Transverse colon (tissue), 4 donors: ENCODE results near the gene SBNO2. TPM values are rescaled to one million over a fixed set of nuclear protein-coding genes. Genes with fewer than 3 reads are reported as not detected.
A peak's percentile ranks its signal among the peaks of the same experiment; 100 is the strongest.

ENCODE experiments used
- DNase-seq: peaks from one replicate; pipeline ENCODE4 v3.0.0-alpha.2; 2019
- H3K27ac ChIP-seq, 4 donors: fragments of 200-600 bp; sonication (generic); 2 replicates each; pipeline ENCODE4 v1.5.1; 2016 to 2018; ENCODE audit warnings: inconsistent platforms in 4 of 4
- H3K27me3 ChIP-seq: fragments of 200-600 bp; sonication (generic); 2 replicates; pipeline ENCODE4 v1.5.1; 2017; ENCODE audit warnings: inconsistent platforms
- H3K36me3 ChIP-seq, 4 donors: fragments of 200-600 bp; sonication (generic); 2 replicates each; pipeline ENCODE4 v1.5.1; 2017 to 2019; ENCODE audit warnings: inconsistent platforms in 4 of 4
- H3K4me1 ChIP-seq, 4 donors: fragments of 200-600 bp; sonication (generic); 2 replicates each; pipeline ENCODE4 v1.5.1; 2017 to 2020; ENCODE audit warnings: inconsistent platforms in 4 of 4
- H3K4me3 ChIP-seq, 4 donors: fragments of 200-600 bp; sonication (generic); 1 replicate in 1 of 4; 2 replicates in 3 of 4; pipeline versions ENCODE4 v1.5.1 to v1.6.1; 2017 to 2019; ENCODE audit warnings: inconsistent platforms in 4 of 4
- H3K9me3 ChIP-seq, 2 donors: fragments of 200-600 bp; sonication (generic); 2 replicates each; pipeline ENCODE4 v1.5.1; 2017 to 2019; ENCODE audit warnings: inconsistent platforms in 2 of 2
- CTCF ChIP-seq, 5 experiments: fragments of 200-600 bp in 3 of 5; fragments of 450-650 bp in 2 of 5; sonication (generic) in 3 of 5; IDR thresholded peaks; 1 replicate in 2 of 5; 2 replicates in 3 of 5; pipeline ENCODE4 v1.5.1; 2016 to 2017; ENCODE audit warnings: antibody characterized with exemption in 5 of 5, inconsistent platforms in 3 of 5, mild to moderate bottlenecking in 2 of 5, moderate library complexity in 1 of 5
- EP300 ChIP-seq: sonication (generic); formaldehyde crosslinking; IDR thresholded peaks from one replicate; pipeline ENCODE4 v1.6.1; 2017; ENCODE audit warnings: antibody characterized with exemption, low read depth
- POLR2A ChIP-seq: fragments of 450-650 bp; IDR thresholded peaks from one replicate; pipeline ENCODE4 v1.6.1; 2016; ENCODE audit warnings: antibody characterized with exemption, mild to moderate bottlenecking, moderate library complexity
- POLR2AphosphoS5 ChIP-seq, 3 donors: sonication (generic); formaldehyde crosslinking; IDR thresholded peaks; one replicate each; pipeline ENCODE4 v1.6.1; 2016; ENCODE audit warnings: antibody characterized with exemption in 3 of 3
- WGBS, 2 donors: methylation state at CpG; one replicate each; pipeline ENCODE4 v1.1.5; 2018; ENCODE audit warnings: low coverage in 1 of 2; 5-methylcytosine and 5-hydroxymethylcytosine counted together
- in situ Hi-C, 4 donors: fragments of 200-750 bp; cut with MboI; loops; one replicate each; pipeline versions ENCODE4 v1.15.0 to v1.15.1; 2017; ENCODE audit warnings: low sequenced_read_pairs in 3 of 4, low pct_ligation_motif_present in 1 of 4, low pct_unique_long_range_greater_than_20kb in 1 of 4
- intact Hi-C: fragments of 100-400 bp; cut with DNase I; formaldehyde crosslinking; loops from one replicate; pipeline ENCODE4 v1.15.1; 2023; ENCODE audit warnings: low total_unique reads
- total RNA-seq, 4 donors: library from RNA; depleted of rRNA; stranded (reverse); fragments of >200 nt; gene quantifications; one replicate each; pipeline ENCODE4 v1.1.0, GENCODE V29; 2016

Gene SBNO2
- total RNA-seq, 4 donors from 2014 or later = 34.5 to 142 (median 48.3) TPM

GRCh38 chr19:1132552-1133383 is 41.3 kb downstream of the SBNO2 start:
- peak; percentile 47 for DNase-seq
- H3K27me3 ChIP-seq = no peaks in the 10 kb centered on the region
- H3K36me3 ChIP-seq = no peaks in the 10 kb centered on the region
- intact Hi-C loops (no loop called here), in situ Hi-C loops (no loop called here)
- H3K9me3 ChIP-seq = no peaks in the 10 kb centered on the region
- peak overlapping the region; percentile 62 to 81 (median 72) for H3K4me3 ChIP-seq
- no peak for TF ChIP-seq POLR2A
- TF ChIP-seq EP300 = no peak
- TF ChIP-seq CTCF (IDR thresholded peaks at IDR 0.05) = no peak
- no peak for TF ChIP-seq POLR2AphosphoS5 (IDR thresholded peaks at IDR 0.05)
- WGBS, 2 donors = 60% methylated on average over 36 of the region's 48 CpGs; no CpG with 5 or more reads in 1 of the 2 donors
- peak overlapping the region; percentile 93 to 98 (median 95) for H3K27ac ChIP-seq
- H3K4me1 ChIP-seq = peaks cover 30 to 81% (median 59%) of the 10 kb centered on the region in 4 donors

- intact Hi-C loops (no loop called here), in situ Hi-C loops (no loop called here)
- Histone ChIP-seq H3K4me3 (peak overlapping the region; percentile 62 to 81 (median 72)), H3K9me3 (no peaks in the 10 kb centered on the region), H3K27me3 (no peaks in the 10 kb centered on the region), H3K27ac (peak overlapping the region; percentile 93 to 98 (median 95)), H3K36me3 (peaks cover 0 to 3% (median 0%) of the 10 kb centered on the region in 4 donors), H3K4me1 (peaks cover 30 to 80% (median 58%) of the 10 kb centered on the region in 4 donors)
- TF ChIP-seq POLR2AphosphoS5 (IDR thresholded peaks at IDR 0.05) (peak; percentile 77 to 89 (median 82)), POLR2A (peak; percentile 64), EP300 (peak; percentile 95), CTCF (IDR thresholded peaks at IDR 0.05) (peak in 4 of 5 experiments; percentile 9 to 19 (median 14))
- DNase-seq = peak; percentile 93
- whole genome bisulfite sequencing, 2 donors = 0% methylated on average over 48 of the region's 64 CpGs; no CpG with 5 or more reads in 1 of the 2 donors
Measured at GRCh38 chr19:1131718-1132551, 42.1 kb downstream of the SBNO2 start.

- intact Hi-C loops (no loop called here), in situ Hi-C loops (no loop called here)
- H3K27me3 ChIP-seq = no peaks in the 10 kb centered on the region
- no peaks in the 10 kb centered on the region for H3K9me3 ChIP-seq
- DNase-seq = peak; percentile 70
- peaks cover 21 to 71% (median 50%) of the 10 kb centered on the region in 4 donors for H3K4me1 ChIP-seq
- TF ChIP-seq POLR2AphosphoS5 (IDR thresholded peaks at IDR 0.05) = no peak
- TF ChIP-seq EP300 = no peak
- TF ChIP-seq POLR2A = no peak
- TF ChIP-seq CTCF (IDR thresholded peaks at IDR 0.05) = no peak
- peak overlapping the region; percentile 62 to 81 (median 72) for H3K4me3 ChIP-seq
- WGBS, 2 donors = 61% methylated on average over 18 of the region's 22 CpGs; no CpG with 5 or more reads in 1 of the 2 donors
- H3K27ac ChIP-seq = peak overlapping the region; percentile 93 to 98 (median 95)
- H3K36me3 ChIP-seq = peaks cover 0 to 12% (median 2%) of the 10 kb centered on the region in 4 donors
Measured at GRCh38 chr19:1130771-1131717, 43.0 kb downstream of the SBNO2 start.
